EH (cell line): ENCODE results near the gene PRDX2.
A peak's percentile ranks its signal among the peaks of the same experiment; 100 is the strongest.

Experiments used
- DNase-seq: peaks from one replicate; pipeline ENCODE4 v3.0.0-alpha.2; 2015; ENCODE audit warnings: low read depth

PRDX2 gene

DNA sequence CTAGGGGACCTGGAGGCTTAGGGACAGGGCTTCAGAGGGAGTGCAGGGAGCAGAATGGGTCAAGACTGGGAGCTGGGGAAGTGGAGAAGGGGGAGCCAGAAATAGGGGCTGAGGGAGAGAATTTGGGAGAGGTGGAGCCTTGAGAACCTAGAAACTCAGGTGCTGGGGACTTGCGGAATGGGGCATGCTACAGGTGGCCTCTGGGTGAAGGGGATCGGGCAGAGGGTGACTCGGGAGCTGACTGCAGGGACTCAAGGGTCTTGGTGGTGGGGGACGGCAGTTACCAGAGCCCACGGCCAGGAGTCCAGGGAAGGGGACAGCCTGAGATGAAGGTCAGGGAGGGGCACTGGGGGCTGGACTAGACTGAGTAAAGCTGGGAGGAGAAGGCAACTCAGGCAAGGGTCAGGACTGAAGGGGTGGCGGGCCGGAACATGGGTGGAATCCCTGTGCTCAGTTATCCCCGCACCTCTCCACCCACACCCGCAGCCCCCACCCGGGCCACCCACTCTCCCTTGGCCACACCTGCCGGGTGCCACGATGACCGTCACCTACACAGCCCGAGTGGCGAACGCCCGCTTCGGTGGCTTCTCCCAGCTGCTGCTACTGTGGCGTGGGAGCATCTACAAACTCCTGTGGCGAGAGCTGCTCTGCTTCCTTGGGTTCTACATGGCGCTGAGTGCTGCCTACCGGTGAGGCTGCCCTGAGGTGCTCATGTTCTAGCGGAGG, 49.4 kb downstream of the PRDX2 start:
- DNase-seq = no peak

DNA sequence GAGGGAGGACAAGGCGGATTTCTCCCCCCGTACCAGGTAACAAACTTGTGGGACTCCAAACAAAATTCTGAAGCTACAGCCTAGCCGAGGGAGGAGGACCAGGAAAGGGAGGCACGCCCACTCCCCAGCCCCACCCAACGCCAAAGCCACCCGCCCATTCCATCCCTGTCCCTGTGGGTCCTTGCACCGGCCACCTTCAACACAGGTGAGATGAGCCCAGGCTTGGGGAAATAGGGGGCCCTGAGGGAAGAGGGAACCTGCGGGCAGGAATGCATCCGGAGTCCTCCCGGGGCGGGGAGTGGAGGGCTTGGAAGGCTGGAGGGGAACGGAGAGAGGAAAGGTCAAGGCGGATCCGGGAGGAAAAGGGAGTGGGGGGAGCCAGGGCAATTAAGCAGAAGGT, 50.0 kb downstream of the PRDX2 start, which contains the start of gene BEST2:
BEST2 (plus strand) TSS at position 157 of the 400 bp plus-strand sequence. CDS start 802 bp downstream, outside the sequence.
- DNase-seq = no peak

DNA sequence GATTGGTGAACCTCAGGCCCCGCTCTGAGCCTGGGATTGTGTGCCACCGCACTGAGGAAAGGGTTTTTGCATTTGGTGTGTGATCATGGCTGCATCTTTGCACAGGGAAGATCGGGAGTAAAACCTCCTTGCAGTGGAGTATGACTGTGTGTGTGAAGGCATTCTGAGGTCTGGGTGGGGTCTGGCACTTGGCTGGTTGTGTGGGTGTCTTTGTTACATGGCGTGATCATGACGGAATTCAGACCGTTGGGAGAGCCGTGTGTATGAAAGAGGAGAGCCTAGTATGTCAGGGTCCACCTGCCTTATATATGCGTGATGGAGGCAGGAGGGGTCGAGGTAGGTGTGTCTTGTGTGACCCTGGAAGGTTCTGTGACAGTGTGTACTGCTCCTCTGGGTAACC, 50.7 kb downstream of the PRDX2 start:
- no peak for DNase-seq

DNA sequence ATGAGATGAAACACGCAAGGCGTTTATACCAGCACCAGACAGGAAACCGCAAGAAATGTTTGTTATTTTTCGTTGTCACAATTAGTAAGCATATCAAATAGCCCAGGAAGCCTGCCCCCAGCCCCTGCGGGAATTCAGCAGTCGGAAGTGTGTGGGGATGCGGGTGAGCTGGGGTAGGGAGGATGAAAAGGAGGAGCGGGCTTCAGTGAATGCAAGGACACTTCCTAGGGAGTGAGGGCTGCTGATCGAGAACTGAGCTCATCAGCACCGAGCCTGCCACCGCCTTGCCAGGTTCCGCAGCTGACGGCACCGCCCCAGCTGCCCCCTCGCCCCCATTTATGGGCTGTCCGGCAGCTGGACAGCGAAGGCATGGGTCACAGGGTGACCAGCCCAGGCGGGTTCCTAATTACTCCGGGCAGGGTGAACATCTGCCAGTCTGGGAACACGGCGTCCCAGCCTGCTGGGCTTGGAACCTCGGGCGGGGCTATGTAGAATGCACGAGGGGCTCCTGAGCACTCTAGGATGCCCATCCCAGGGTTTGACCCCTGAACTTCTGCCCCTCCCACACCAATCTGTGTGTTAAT, 51.6 kb downstream of the PRDX2 start:
- peak; percentile 25 for DNase-seq

DNA sequence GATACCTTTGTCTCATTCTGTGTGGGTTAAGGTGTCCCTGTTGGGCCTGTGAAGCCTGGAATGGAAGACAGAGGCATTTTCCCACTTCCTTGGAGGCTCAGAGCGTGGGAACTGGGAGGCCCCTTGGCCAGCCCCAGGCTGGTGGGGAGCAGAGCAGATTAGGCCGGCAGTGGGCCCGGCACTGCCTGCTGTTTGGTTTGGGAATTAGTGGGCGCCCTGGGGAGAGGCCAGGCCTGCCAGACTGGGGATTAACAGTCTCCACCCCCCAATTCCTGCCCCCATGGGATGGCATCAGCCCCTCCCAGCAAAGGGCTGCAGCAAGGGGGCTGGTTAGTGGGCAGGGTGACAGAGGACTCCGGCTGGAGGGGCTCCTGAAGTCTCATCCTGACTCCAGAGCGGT, 53.1 kb downstream of the PRDX2 start:
- DNase-seq = no peak
